ENCODE results near the gene SLC12A9.

Gene SLC12A9

DNA sequence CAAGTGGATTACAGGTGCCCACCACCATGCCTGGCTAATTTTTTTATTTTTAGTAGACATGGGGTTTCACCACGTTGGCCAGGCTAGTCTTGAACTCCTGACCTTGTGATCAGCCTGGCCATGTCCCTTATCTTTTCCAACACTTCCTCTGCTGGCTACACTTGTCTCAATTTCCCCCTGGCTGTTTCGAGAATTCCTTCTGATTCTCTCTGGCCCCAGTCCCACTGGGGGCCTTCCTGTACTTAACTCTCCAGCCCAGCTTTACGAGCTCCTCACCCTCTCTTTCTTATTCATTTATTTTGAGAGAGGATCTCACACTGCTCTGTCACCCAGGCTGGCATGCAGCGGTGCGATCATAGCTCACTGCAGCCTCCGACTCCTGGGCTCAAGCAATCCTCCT, 33.7 kb upstream of the SLC12A9 start:
- Mint-ChIP-seq H3K36me3 (ENCODE audit: insufficient read depth) (no peaks in the 10 kb centered on the region), H3K27me3 (peaks cover 14 to 16% of the 10 kb centered on the region in 2 donors)

DNA sequence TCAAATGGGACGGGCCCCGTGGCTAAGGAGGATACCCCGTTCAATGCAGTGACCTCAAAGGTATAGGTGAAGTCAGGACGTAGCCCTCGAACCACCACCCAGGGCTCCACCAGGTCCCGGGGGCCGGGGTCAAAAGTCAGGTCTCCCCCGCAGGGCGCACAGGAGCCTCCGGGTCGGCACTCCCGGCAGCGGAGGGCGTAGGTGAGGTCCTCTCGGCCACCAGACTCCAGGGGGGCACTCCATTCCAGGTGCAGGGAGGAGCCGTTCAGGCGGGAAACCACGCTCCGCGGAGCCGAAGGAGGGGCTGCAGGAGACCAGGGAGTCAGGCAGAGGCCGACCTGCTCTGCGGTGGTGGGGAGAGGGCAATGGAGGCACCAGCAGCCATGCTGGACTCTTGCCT, 32.9 kb upstream of the SLC12A9 start:
- no peaks in the 10 kb centered on the region for H3K36me3 Mint-ChIP-seq (ENCODE audit: insufficient read depth)
- ATAC-seq (replicated peaks) (no peak), DNase-seq (no peak)
- H3K4me3 Mint-ChIP-seq: no peak overlapping the region
- no peaks in the 10 kb centered on the region for H3K4me1 Mint-ChIP-seq (ENCODE audit: low read depth in 2 of 2)
- peaks cover 22 to 24% of the 10 kb centered on the region in 2 donors for H3K27me3 Mint-ChIP-seq
- H3K27ac Mint-ChIP-seq: no peak overlapping the region
- no peaks in the 10 kb centered on the region for H3K9me3 Mint-ChIP-seq

More for the DNA sequence above, 33.7 kb upstream of the SLC12A9 start:
- DNase-seq: no peak
- Mint-ChIP-seq H3K4me3 (no peak overlapping the region), H3K27ac (no peak overlapping the region), H3K4me1 (ENCODE audit: low read depth in 2 of 2) (no peaks in the 10 kb centered on the region), H3K9me3 (no peaks in the 10 kb centered on the region)
- no peak for ATAC-seq (replicated peaks)

DNA sequence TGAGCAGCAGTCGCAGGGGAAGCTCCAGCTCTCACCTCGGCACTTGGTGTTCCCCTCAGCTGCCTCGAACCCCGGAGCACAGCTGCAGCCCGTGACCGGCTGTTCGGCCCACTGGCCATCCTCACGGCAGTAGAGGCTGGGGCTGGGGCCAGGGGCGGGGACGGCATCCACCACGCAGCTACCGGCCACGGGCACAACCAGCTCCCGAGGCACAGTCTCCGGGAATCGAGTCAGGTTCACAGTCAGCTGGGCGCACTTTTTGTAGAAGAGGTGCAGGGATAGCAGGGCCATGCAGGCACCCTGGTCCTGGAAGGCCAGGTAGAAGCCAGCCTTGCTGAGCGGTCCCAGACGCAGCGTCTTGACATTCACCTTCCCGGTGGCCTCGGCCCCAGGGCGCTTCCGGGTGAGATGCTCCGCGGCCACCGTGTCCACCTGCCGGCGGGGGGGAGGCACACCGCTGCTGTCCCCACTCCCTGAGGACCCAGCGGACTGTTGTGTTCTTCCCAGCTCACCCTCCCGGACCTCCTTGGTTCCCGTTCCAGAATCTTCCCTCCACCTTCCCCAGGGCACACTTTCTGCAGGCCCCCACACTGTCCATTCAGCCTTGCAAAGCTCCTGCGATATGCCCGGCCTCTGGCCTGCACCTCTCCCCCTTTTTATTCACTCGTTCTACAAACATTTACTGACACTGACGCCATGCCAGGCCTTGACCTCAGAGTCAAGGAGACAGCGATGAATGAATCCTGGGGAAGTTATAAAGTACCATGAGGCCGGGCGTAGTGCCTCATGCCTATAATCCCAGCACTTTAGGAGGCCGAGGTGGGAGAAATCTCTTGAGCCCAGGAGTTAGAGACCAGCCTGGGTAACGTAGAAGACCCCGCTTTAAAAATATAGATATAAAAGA, 30.0 kb upstream of the SLC12A9 start:
- H3K4me3 Mint-ChIP-seq: no peak overlapping the region
- peaks cover 44 to 48% of the 10 kb centered on the region in 2 donors for H3K27me3 Mint-ChIP-seq
- H3K4me1 Mint-ChIP-seq (ENCODE audit: low read depth in 2 of 2): peaks cover 10 to 12% of the 10 kb centered on the region in 2 donors
- ATAC-seq (replicated peaks) (no peak), DNase-seq (no peak)
- no peak overlapping the region for H3K27ac Mint-ChIP-seq
- no peaks in the 10 kb centered on the region for H3K9me3 Mint-ChIP-seq
- no peaks in the 10 kb centered on the region for H3K36me3 Mint-ChIP-seq (ENCODE audit: insufficient read depth)

DNA sequence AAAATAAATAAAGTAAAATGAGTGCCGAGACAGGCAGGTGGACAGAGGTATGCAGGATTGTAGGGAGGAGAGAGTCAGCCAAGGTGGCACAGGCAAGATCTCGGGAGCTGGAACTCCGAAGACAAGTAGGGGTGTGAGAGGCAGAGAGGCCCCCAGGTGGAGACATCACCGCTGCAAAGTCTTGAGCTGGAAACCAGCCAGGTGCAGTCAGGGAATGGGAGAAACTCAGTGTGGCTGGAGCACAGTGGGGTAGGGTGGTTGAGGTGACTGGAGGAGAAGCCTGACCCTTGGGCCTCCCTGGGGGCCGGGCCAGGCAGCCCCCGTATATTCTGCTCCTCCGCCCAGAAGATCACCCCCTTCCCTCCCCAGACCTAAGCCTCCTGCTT, 29.4 kb upstream of the SLC12A9 start:
- Mint-ChIP-seq H3K27ac (no peak overlapping the region), H3K4me3 (no peak overlapping the region), H3K9me3 (no peaks in the 10 kb centered on the region), H3K27me3 (peaks cover 50 to 55% of the 10 kb centered on the region in 2 donors), H3K36me3 (ENCODE audit: insufficient read depth) (no peaks in the 10 kb centered on the region), H3K4me1 (ENCODE audit: low read depth in 2 of 2) (peaks cover 15 to 18% of the 10 kb centered on the region in 2 donors)
- DNase-seq (no peak), ATAC-seq (replicated peaks) (no peak)

DNA sequence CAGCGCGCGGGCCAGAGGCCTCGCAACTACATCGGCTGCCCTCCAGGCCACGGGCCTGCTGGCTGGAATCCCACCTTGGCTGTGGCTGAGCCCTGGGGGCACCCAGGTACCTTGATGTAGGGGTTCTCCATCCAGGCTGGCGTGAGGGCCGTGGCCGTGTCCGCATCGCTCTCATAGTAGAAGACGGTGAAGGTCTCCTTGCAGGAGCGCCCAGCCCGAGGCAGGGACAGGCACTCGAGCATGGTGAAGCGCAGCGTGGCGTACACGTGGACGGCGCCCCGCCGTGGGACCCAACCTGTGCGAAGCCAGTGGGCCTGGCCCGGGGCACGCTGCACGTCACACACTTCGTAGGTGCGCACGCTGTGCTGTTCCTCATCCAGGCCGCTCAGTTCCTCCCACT, 29.0 kb upstream of the SLC12A9 start:
- Mint-ChIP-seq H3K9me3 (no peaks in the 10 kb centered on the region), H3K27me3 (peaks cover 54 to 59% of the 10 kb centered on the region in 2 donors), H3K27ac (no peak overlapping the region), H3K4me3 (no peak overlapping the region), H3K4me1 (ENCODE audit: low read depth in 2 of 2) (peaks cover 15 to 19% of the 10 kb centered on the region in 2 donors), H3K36me3 (ENCODE audit: insufficient read depth) (no peaks in the 10 kb centered on the region)
- ATAC-seq (replicated peaks): no peak
- no peak for DNase-seq

DNA sequence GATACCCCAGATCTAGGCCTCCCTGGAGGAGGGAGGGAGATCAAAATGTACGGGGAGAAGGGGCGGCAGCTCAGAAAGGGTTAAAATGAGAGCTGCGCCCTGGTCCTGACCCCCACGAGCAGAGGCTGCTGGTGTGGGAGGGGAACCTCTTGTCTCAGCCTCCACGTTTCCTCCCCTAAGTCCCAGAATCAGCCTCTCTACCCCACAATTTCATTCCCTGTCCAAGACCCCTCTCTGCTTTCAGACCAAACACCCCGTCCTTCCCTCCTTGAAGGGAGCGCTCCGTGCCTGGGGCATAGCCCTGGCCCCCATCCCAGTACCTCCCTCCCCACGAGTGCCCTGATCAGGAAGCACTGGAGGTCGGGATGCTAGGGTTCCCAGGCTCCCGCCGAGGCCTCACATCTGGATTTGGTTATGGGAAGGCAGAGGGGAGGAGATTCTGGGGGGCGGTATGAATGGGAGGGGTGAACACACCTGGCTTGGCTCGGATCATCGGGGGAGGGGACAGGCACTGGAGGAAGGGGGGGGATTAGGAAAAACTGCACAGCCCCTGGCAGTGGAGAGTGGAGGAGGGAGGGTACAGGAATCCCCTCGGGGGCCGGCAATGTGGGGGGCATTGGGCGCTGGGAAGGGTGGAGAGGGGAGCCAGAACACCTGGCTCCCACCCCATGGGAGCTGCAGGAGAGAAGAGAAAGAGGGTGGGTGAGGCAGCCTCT, 27.9 kb upstream of the SLC12A9 start:
- H3K27me3 Mint-ChIP-seq: peaks cover 64 to 70% of the 10 kb centered on the region in 2 donors
- ATAC-seq (replicated peaks) (no peak), DNase-seq (no peak)
- H3K9me3 Mint-ChIP-seq: no peaks in the 10 kb centered on the region
- H3K36me3 Mint-ChIP-seq (ENCODE audit: insufficient read depth): no peaks in the 10 kb centered on the region
- peaks cover 18 to 21% of the 10 kb centered on the region in 2 donors for H3K4me1 Mint-ChIP-seq (ENCODE audit: low read depth in 2 of 2)
- H3K4me3 Mint-ChIP-seq: no peak overlapping the region
- no peak overlapping the region for H3K27ac Mint-ChIP-seq

DNA sequence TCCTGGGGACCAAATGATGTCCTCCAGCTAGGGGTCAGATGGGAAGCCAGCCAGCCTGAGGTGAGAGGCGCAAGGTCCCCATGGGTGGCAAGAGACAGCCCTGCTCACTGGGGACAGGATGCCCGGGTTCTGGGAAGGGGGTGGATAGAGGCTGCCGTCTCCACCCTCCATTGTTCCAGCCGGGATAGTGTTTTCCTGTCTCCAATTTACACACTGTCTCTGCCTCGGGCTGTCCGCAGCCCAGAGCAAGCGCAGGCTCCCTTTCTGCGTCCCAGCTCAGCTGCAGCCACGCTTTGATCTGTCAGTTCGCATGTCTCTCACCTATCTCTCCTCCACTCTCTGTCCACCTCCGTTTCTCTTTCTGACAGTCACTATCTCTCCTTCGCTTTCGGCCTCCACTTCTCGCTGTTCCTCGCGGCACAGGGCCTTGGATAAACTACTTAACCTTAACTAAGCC, 27.3 kb upstream of the SLC12A9 start:
- ATAC-seq (replicated peaks): no peak
- no peaks in the 10 kb centered on the region for H3K36me3 Mint-ChIP-seq (ENCODE audit: insufficient read depth)
- DNase-seq: no peak
- H3K27ac Mint-ChIP-seq: no peak overlapping the region
- peaks cover 18 to 21% of the 10 kb centered on the region in 2 donors for H3K4me1 Mint-ChIP-seq (ENCODE audit: low read depth in 2 of 2)
- peaks cover 68 to 73% of the 10 kb centered on the region in 2 donors for H3K27me3 Mint-ChIP-seq
- no peak overlapping the region for H3K4me3 Mint-ChIP-seq
- no peaks in the 10 kb centered on the region for H3K9me3 Mint-ChIP-seq

DNA sequence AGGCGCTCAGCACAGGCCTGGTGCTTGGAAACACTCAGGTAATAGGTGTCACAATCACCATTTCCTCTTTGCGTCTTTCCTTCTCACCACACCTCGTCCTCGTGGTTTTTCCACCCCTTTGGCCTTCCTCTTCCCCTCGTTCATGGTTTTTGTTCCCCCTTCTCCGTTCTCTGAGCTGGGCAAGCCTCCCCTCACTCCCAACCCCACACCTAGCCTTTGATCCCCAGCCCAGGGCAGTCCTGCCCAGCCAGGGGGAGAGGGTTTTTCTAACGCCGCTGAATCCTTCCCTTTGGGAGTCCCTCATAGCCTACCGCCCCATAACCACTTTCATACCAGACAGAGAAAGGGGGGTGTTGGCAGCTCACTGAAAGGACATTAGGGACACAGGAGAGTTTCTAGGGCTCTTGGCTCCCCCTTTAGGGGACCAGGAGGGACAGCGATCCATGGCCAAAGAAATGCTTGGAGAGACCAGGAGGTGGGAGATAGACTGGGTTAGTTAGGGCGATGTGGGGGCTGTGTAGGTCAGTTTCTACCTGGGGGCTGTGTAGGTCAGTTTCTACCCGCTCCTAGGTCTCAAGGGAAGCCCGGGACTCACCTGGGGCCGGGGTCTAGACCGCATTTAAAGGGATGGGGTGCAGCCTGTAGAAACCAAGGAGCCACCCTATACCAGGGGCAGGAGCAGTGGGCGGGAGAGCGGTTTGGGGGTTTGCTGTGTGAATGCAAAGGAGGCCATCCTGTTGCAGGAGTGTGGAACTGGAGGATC, 26.6 kb upstream of the SLC12A9 start:
- ATAC-seq (replicated peaks) (no peak), DNase-seq (no peak)
- no peaks in the 10 kb centered on the region for H3K36me3 Mint-ChIP-seq (ENCODE audit: insufficient read depth)
- no peaks in the 10 kb centered on the region for H3K9me3 Mint-ChIP-seq
- H3K4me1 Mint-ChIP-seq (ENCODE audit: low read depth in 2 of 2): peaks cover 18 to 21% of the 10 kb centered on the region in 2 donors
- H3K4me3 Mint-ChIP-seq: peak overlapping the region; percentile 72 to 76
- no peak overlapping the region for H3K27ac Mint-ChIP-seq
- H3K27me3 Mint-ChIP-seq: peaks cover 73 to 75% of the 10 kb centered on the region in 2 donors

DNA sequence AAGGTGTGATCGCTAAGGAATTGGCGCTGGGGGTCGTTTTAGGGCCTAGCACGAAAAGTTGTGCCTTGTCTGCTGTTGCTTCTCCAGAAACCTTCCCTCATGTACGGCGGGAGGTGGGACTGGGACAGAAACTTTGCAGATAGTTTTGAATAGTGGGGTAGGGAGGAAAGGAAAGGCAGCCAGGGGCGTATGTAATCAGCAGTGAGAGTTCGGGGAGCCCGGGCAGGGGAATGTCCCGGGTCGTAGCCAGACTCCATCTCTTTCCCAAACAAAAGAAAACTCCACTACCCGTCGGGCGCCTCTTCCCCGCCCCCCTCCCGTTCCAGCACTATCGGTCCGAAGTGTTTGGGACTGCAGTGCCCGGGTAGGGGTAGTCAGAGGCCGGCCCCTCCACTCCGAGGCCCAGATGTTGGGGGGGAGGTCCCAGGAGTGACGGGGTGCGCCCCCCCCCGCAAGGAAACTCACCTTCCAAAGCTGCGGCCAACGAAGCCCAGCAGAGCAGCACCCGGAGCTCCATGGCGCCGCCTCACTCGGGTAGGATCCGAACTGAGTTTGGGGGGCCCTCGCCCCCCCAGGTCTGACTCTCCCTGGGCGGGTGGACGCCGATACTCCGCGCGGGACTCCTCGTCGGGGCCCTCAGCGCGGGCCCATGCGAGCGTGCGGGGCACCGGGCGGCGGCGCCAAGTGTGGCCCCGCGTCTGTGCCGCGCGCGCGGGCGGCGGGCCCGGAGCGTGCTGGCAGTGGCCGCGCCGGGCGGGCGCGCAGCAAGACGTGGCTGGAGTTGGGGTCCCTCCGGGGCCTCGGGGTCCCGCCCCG, 25.8 kb upstream of the SLC12A9 start:
- no peak overlapping the region for H3K27ac Mint-ChIP-seq

DNA sequence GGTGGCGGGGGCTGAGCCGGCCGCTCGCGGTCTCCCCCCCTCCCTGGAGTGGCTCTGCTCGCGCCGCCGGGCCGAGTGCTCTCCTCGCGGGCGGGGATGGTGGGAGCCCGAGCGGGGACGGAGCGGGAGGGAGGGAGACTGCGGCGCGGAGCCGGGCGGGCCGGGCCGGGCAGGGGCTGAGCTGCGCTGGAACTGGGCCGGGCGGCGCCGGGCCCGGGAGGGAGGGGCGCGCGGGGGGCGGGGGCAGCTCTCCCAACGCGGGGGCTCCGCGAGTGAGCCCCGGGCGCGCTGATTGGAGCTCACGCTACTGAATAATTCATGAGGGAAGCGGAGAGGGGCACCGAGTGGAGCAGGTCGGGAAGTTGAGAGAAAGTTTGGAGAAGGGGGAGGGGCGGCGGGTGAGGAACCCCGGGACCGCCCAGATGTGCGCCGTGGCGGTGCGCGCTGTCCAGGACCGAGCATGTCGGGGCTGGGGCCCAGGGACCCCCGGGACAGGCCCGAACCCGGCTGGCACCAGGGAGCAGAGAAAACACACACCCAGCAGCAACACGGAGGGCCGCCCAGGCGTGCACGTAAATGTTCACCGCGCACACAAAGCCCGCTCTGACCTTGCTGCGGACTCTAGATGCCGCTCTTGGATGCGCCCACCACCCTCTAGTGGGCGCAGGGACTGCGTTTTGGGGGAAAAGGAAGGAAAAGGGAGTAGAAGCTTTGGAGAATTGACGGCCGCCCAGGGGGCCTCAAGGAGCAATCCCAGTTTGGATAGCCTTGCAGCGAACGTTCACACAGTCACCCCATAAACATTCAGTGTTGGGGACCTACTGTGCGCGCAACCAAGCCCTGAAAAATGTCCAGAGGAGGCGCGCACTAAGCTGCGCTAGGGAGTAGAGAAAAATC, 24.9 kb upstream of the SLC12A9 start, which contains the start of gene EPHB4:
Gene EPHB4 (minus strand): TSS at position 194 of the 897 bp plus-strand sequence. CDS start 493 bp downstream, outside the sequence.
- Mint-ChIP-seq H3K36me3 (ENCODE audit: insufficient read depth) (no peaks in the 10 kb centered on the region), H3K9me3 (no peaks in the 10 kb centered on the region), H3K27me3 (peaks cover 69 to 76% of the 10 kb centered on the region in 2 donors), H3K4me3 (peak within 1 kb of the TSS; percentile 76 to 77), H3K27ac (no peak within 1 kb of the TSS), H3K4me1 (ENCODE audit: low read depth in 2 of 2) (peaks cover 18 to 21% of the 10 kb centered on the region in 2 donors)
- DNase-seq (no peak), ATAC-seq (replicated peaks) (peak; percentile 27)

More for the DNA sequence above, 25.8 kb upstream of the SLC12A9 start:
- Mint-ChIP-seq H3K36me3 (ENCODE audit: insufficient read depth) (no peaks in the 10 kb centered on the region), H3K9me3 (no peaks in the 10 kb centered on the region), H3K4me1 (ENCODE audit: low read depth in 2 of 2) (peaks cover 18 to 21% of the 10 kb centered on the region in 2 donors), H3K4me3 (peak overlapping the region; percentile 72 to 76), H3K27me3 (peaks cover 73 to 78% of the 10 kb centered on the region in 2 donors)
- ATAC-seq (replicated peaks) (peak; percentile 19), DNase-seq (no peak)

DNA sequence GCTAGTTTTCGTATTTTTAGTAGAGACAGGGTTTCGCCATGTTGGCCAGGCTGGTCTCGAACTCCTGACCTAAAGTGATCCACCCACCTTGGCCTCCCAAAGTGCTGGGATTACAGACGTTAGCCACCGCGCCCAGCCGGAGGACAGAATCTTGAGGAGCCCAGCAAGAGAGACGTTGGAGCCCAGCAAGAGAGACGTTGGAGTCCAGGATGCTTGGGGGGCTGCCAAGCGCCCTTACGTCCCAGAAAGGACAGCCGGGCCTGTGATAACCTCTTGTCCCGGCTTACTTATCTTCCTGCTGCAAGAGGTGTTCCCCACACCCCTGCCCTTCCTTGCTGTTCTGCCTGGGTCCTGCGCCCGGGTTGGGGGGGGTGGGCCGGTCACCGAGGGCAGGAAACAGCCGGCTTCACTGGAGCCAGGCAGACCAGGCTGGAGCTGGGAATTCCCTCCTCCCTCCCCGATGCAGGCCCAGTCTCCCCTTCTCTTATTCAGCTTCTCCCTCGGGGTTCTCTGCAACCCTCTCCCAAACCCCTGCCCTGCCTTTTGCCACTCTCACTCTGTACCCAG, 23.3 kb upstream of the SLC12A9 start:
- H3K36me3 Mint-ChIP-seq (ENCODE audit: insufficient read depth): no peaks in the 10 kb centered on the region
- DNase-seq: no peak
- H3K4me1 Mint-ChIP-seq (ENCODE audit: low read depth in 2 of 2): peaks cover 18 to 21% of the 10 kb centered on the region in 2 donors
- no peak overlapping the region for H3K27ac Mint-ChIP-seq
- no peaks in the 10 kb centered on the region for H3K9me3 Mint-ChIP-seq
- peaks cover 53 to 60% of the 10 kb centered on the region in 2 donors for H3K27me3 Mint-ChIP-seq
- ATAC-seq (replicated peaks): no peak
- H3K4me3 Mint-ChIP-seq: peak overlapping the region in 1 of 2 donors; percentile 40

All from effector memory CD8-positive, alpha-beta T cell (primary cell).